ENCODE results near the gene KRCC1.
"Not testable (repeated sequence)": the region's sequence is repeated elsewhere in the genome, so short reads cannot be mapped to it uniquely, and the experiment has no call there.

KRCC1 gene

DNA sequence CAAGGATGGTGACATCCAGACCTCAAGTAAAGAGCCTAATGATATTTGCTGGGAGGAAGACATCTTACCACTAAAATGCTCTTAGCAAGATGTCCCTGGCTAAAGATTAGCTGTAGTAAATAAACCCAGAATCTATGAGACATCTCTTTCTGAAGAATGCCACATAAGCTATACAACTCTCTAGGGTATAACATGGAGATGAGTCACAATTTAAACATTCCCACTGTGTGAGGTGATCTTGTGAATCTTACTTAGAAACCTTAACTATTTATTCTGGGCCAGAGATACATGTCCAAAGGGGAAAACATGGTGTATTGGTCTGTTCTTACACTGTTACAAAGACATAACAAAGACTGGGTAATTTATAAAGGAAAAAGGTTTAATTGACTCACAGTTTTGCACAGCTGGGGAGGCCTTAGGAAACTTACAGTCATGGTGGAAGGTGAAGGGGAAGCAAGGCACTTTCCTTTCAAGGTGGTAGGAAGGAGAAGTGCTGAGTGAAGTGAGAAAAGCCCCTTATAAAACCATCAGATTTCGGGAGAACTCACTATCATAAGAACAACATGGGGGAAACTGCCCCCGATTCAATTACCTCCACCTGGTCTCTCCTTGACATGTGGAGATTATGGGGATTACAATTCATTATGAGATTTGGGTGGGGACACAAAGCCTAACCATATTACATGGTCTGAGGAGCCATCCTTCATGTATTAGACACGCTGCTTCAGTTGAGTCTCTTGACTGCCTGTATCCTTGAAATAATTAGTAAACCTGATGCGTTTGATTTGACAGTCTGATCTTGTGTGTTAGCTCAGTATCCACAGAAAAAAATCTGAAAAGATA is 17.1 kb downstream of the KRCC1 start:
- DNase-seq, result no peak

DNA sequence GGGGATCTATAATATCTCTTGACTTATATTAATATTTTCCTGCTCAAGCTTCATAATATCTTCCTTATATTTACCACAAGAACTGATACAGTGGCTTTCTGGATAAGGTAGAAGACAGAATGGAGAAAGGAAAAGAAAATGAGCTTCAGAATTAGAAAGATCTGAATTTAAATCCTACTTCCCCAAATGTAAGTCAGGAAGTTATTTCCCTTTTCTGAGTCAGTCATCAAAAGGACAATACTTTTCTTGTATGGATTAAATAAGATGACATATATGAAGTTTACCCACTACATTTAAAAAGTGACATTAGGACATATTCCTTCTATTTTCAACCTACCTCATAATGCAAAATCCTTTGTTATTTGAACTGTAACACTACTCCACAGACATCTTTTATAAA is 19.0 kb downstream of the KRCC1 start:
- peak in 1 of 2 experiments; percentile 40 for DNase-seq

DNA sequence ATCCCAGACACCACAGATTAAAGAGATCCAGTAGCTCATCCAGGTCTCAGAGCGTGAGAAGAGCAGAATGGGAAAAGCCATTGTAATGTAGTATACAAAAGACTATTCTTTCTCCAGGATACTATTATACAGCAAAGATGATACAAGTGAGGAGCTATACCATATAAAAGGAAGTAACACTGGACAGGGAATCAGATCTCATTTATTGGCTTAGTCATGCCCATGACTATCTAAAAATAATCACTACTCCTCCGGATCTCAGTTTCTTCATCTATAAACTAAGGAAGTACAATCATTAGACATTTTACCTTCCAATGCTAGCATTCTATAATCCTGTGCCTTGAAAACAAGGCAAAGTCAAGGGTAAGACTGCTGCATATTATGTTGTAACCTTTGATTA is 19.4 kb downstream of the KRCC1 start:
- no peak for DNase-seq

DNA sequence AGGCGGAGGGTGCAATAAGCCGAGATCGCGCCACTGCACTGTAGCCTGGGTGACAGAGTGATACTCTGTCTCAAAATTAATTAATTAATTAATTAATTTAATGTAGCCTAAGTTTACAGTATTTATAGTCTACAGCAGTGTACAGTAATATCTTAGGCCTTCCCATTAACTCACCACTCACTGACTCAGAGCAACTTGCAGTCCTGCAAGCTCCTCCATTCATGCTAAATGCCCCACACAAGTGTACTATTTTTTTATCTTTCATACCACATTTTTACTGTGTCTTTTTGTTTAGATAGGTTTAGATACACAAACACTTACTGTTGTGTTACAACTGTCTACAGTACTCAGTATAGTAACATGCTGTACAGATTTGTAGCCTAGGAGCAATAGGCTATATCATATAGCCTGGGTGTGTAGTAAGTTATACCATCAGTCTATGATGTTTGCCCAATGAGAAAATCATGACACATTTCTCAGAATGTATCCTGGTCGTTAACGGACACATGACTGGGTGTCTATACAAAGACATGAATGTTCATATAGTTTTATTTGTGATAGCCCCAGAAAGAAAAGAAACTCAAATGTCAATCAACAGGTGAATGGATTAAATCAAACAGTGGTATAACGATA is 23.4 kb downstream of the KRCC1 start:
- no peak for DNase-seq

DNA sequence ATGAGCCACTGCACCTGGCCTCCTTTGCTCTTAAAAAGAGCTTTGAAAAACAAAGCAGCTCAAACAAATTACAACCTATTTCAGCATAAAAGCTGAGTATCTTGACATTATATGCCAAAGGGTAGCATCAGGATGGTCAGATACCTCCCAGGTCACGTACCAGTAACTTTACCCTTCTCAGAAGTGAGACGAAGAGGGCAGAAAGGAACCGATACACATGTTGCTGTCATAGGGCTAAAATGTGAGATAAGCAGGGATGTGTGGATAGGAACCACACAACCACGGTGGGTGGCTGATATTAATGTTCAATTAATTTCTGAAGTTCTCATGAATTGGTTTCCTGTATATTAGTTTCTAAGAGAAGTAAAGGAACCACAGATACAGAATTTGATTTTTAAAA is 26.7 kb downstream of the KRCC1 start:
- DNase-seq, result no peak

DNA sequence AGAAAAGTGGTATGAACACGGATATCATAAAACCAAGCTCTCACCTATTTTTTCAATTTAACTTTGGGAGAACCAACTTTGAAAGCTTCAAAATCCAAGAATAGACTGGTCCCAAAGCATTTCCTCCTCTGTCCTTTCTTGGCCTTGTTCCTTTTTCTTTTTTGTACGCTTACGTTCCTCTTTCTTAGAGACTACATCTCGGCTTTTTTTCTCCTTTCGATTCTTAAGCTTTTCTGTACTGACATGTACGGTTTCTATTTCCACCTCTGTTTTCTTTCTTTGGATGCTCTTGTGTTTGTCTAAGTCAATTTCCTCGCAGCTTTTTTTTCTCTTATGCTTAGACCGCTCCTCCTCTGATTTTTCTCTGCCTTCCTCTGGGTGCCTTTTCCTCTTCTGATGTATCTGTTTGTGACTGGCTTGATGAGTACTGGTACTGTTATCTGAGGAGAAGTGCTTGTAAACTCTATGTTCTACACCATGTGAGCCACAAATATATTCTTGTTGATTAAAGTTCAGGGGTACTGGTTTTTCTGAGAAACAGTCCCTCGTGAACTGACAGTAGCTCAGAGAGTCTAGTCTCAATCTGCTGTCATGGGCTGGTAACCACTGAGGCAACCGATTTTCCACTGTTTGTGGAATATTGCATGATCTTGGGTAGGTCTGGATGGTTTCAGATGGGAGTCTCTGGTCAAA is 27.7 kb downstream of the KRCC1 start:
- DNase-seq, result peak; percentile 51 to 64

DNA sequence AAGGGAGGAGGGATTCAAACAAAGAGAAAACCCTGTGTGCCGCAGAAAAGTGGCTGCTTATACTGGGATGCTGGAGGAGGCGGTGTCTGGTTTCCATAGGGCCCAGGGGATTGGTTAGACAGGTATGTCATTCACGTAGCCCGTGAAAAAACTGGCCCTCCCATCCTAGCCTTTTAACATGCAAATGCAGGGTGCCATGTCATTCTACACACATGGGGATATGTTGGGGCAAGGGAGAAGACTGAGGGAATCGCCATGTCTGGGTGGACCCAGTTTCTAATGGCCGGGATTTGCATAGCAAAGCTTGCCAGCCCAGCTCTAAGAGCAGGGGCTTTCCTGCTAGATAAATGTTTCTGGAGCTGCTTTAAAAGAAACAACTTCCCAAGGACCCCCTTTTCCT is 31.1 kb downstream of the KRCC1 start:
- no peak for DNase-seq

DNA sequence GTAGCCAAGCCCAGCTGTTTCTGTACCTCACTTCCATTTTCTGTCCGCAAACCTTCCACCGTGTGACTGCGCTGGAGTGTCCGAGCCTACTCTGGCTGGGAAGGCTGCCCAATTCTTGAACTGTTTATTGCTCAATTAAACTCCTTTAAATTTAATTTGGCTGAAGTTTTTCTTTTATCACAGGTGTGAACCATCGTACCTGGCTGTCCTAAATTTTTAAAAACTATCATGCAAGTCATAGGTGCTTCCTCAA is 33.0 kb downstream of the KRCC1 start:
- no peak for DNase-seq

DNA sequence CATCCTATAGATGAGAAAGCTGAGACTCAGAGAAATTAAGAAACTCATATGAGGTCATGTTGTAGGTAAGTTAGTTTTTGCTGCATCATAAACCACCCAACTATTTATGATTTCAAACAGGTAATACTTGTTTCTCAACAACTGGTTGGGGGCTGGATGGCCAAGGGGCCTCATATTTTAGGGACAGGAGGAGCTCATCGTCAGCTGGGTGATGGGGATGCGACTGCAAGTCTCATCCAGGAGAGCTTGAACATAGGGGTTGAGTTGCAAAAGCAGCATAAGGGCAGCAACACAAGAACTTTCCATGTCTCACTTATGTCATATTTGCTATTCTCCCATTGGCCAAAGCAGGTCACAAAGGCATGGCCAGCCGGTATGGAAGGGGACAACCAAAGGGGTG is 35.6 kb downstream of the KRCC1 start:
- no peak for DNase-seq

DNA sequence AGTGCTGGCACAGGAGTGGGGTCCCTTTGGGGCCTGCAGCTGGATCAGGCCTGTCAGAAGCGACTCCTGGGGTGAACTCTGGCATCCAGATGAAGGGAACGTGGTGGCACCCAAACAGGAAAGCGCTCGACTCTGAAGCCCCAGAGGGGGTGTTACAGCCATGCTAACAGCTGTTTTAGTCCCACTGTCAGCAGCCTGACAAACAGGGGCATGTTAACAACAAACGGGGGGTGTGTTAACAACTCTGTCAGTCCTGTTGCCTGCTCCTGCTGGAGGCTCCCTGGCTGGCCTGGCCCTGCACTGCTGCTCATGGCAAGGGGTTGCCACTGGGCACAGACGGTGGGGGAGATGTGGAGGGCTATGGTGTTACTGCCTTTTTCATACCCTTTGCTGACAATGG is 36.7 kb downstream of the KRCC1 start:
- DNase-seq, result no peak

DNA sequence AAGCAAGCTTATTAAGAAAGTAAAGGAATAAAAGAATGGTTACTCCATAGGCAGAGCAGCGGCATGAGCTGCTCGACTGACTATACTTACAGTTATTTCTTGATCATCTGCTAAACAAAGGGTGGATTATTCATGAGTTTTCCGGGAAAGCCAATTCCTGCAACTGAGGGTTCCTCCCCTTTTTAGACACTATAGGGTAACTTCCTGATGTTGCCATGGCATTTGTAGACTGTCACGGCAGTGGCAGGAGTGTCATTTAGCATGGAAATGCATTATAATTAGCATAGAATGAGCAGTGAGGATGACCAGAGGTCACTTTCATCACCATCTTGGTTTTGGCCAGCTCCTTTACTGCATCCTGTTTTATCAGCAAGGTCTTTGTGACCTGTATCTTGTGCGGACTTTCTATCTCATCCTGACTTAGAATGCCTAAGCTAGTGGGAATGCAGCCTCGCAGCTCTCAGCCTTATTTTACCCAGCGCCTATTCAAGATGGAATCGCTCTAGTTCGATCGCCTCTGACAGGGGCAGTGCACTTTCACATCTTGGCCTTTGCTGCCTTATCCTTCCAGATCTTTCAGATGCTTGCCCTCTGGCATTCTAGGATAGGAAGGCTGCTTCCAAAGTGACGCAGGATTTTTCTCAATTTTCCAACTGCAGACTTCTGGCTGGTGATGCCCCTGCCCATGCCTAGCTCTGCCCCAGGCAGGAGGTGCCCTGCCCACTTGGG is 37.3 kb downstream of the KRCC1 start:
- DNase-seq, result not testable (repeated sequence)

DNA sequence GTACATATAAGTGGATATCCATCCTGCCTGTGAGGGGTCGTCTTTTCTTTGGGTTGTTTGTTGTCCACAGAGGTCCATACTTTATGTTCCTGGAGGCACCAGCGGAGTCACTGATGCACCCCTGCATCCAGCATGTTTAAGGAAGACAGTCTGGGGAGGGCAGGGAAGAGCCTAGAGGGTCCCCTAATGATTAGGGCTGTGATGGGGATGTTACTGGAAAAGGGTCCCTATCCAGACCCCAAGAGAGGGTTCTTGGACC is 37.9 kb downstream of the KRCC1 start:
- DNase-seq, result not testable (repeated sequence)

DNA sequence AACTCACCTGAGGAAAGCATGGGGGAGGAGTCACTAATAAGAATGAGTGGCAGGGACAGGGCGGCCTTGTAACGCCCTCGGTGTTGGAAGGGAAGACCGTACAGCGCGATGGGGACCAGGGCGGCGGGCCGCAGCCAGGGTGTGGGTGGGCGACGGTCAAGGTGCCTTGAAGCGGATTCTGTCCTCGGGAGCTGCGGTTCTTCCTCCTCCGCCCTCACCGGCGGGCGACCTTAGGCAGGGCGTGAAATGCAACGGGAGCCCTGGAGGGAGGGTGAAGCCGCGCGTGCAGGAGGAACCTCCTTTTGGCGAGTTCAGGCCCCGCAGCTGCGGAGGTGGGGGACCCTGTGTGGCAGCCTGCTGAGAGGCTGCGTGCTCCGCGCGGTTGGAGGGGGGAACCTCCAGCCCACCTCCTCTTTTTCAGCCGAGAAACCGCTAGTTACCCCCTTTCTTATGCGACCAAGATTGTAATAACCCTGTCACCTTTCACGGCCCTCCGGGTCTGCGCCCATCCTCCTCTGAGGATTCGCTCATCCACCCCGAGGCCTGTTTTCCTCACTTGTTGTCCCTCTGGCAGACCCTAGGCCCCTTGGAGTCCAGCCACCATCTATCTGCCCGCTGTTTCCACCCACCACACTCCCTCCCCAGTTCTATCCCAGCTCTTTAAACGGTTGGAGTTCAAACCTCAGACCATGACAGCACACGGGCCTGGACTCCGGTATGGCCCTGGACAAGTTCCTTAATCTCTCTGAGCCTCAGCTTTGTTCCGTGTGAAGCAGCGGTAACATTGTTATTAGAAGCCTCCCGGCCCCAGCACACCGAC is 38.4 kb downstream of the KRCC1 start:
- peak; percentile 69 to 77 for DNase-seq

DNA sequence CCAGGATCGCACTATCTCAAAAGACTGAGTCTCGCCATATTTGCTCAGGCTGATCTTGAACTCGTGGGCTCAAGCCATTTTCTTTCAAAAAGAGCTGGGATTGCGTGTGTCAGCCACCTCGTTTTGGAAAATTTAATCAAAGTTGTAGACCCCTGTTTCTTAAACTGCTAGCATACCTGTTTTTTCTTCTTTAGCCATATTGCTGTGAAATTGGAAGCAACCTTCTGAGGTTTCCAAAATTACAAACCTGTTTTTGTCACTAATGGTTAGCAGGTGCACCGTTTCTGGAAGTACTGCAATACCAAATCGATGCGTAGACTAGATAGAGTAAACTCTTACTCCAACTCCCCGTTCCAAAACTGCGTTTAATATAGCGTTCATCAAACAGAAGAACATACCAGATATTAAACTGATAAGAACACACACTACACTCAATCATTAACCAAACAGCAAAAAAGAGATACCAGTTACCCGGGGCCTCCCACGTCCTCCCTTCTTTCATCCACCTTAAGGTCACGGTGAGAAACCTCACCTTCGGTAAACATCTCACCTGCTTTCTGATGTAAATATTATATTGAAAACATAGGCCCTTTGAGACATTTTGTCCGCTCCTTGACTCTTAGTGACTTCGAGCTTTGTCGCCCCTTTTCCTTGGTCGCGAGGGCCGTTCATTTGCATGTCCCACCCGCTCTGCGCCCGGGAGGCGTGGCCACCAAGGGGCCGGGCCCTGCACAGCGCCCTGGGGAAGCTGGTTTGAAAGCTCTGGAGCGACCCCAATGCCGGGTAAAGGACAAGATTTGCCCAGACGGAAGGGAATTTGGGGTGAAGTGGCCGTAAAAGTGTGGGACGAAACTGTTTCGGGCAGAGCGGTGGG is 39.3 kb downstream of the KRCC1 start, which contains the start of gene RNU2-63P:
Gene RNU2-63P (minus strand): TSS at position 462 of the 874 bp plus-strand sequence.
- peak; percentile 86 to 89 for DNase-seq

DNA sequence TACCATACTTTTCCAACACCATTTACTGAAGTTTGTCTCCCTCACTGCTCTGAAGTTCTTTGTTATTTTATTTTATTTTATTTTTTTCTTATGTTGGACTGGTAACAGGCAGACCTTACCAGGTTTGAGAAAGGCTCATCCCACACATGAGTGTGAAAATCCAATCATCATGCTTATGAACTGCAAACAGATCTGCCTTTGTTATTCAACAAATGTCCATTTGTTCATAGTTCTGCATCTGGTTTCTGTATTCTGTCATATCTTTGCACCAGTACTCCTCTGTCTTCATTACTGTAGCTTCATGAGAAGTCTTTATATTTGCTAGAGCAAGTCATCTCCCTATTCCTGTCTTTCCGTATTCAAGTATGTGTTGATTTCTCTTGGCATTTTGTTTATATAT is 44.6 kb downstream of the KRCC1 start:
- no peak for DNase-seq

DNA sequence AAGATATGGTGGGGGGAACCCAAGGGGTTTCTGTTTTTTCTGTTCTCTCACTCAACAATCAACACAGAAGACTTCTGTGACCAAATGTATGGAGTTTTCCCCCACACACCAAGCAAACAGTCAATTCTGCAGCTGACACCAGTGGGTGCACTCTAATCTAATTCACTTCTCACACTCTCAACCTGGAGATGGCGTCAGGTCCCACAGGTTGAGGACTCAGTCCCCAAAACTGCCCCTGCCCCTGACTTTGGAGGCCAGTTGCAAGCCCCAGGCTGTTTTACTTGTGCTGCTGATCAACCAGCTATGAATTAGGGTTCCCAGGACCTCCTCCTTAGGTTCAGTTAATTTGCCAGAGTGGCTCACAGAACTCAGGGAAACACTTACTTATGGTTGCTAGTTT is 45.4 kb downstream of the KRCC1 start:
- DNase-seq, result no peak

DNA sequence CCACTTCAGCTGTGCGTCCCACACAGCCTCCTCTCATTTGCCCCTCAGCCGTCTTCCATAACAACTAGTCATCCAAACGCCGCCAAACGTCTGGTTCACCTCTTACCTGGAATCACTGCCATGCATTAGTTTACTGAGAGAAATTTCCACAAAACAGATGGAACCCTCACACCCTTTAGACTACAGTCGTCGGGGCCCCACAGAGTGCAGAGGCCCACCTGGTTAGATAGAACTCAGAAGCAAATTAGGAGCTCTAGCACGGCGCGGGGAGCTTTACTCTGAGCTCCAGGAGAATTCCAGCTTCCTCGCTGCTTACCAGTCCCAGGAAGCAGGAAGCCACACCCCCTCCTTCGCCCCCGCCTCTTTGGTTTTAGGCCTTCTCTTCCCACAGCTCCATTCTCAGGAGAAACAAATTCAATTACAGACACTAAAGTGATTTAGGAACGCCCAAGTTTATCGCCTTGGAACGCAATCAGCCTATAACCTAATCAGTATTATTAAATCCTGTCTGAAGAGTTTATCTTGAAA is 48.6 kb downstream of the KRCC1 start:
- no peak for DNase-seq

DNA sequence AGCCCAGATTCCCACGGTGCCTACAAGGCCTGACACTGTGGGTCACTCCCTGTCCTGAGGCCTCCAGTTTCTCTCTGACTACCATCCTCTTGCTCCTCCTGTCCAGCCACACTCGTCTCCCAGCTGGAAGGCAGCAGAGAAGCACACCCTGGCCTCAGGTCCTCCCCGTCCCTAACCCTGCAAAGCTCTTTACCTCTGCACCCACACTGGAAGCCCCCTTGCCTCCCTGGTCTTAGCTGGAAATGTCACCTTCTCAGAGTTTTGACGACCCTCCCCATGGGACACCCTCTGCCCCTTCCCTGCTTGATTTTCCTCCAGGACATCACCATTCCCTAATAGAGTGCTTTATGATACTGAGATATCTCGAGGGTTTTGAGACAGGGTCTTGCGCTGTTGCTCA is 49.8 kb downstream of the KRCC1 start:
- no peak for DNase-seq

DNA sequence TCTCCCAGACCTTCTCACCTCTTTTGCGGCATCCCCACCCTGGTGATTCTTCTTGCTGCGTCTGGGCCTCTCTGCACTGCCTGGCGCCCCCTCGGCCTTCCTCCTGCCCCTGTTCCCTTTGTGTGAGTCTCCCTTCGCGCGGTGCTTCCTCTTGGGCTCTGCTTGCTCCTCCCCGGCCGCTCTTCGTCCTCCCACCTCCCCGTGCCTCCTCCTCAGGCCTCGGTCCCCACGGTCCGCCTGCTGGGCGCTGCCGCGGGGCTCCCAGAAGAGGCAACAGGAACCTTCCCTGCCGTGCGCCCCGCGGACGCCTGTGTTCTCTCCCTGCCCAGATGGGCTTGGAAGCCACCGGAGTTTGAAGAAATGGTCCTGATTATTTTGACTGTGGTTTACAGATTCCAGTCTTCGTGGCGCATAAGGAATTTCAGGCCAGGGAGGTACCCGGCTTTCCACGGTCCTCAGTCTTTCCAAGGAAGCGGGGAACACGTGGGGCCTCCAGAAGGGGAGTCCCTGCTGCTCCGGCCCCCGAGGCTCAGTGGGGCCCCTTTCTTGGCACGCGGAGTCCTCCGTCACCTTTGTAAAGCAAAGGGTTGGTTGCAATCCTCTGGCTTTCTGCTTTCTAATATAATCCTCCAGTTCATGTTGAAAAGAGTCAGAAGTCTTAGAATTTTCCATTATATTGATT is 52.4 kb downstream of the KRCC1 start:
- peak; percentile 9 to 30 for DNase-seq

DNA sequence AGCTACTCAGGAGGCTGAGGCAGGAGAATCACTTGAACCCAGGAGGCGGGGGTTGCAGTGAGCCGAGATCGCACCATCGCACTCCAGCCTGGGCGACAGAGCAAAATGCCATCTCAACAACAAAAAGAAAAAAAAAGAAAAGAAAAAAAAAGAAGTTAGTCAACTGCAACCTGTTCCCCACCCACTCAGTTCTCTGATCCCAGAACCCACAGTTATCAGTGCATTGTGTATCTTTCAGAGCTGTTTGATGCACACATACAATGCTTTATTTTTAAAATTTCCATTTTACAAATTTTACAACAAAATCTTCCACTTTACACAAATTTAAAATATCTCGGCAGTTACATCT is 53.2 kb downstream of the KRCC1 start:
- DNase-seq, result no peak

DNA sequence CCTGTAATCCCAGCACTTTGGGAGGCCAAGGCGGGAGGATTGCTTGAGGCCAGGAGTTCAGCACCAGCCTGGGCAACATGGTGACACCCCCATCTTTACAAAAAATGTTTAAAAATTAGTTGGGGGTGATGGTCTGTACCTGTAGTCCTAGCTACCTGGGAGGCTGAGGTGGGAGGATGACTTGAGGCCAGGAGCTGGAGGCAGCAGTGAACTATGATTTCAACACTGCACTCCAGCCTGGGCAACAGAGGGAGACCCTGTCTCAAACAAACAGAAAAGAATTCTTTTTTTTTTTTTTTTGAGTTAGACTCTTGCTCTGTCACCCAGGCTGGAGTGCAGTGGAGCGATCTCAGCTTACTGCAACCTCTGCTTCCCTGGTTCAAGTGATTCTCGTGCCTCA is 55.1 kb downstream of the KRCC1 start:
- not testable (repeated sequence) for DNase-seq

Data from Kasumi-1 (cell line).